ENCODE data around the gene MADD.

MADD gene

GRCh38 chr11:47251751-47252150, 18.2 kb upstream of the MADD start:
- DNase-seq (ENCODE audit: low read depth, low spot score) = no peak

DNA sequence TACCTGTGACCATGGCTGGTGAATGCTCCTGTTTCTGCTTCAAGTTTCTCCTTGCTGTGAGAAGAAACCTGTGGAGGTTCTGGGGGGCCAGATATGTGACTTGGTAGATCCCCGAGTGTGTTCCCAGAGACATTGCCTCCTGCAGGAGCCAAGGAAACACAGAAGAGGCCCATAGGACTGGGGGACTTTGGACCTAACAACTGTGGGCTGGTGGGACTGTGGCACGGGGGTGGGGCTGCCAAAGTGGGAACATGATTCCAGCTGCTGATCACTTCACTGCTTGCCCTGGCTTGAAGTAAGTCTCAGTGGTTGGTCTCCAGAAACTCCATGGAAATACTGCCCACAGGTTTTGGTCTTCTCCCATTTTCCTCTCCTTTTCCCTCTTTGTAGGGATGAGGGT, 16.3 kb upstream of the MADD start:
- no peak for DNase-seq (ENCODE audit: low read depth, low spot score)

- DNase-seq (ENCODE audit: low read depth, low spot score) = no peak
These were observed 15.5 kb upstream of the MADD start for GRCh38 chr11:47254386-47254785.

GRCh38 chr11:47256374-47256773, 13.6 kb upstream of the MADD start:
- DNase-seq (ENCODE audit: low read depth, low spot score) = no peak

DNA sequence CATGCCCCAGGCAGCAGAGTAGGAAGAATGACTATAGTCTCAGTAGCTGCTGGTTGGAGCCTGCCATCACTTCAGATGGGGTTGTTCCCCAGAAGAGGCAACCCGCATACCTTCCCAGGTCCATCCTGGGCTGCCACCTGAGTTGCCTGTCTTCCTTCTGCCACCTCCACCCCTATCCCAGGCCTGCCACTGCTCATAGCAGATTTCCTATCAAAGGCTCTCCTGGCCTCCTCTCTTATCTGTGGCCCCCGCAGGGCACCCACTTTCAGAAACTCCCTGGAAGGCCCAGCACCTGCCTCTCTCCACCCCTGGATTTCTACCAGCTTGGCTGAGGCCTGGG, 12.8 kb upstream of the MADD start:
- DNase-seq (ENCODE audit: low read depth, low spot score) = no peak

DNA sequence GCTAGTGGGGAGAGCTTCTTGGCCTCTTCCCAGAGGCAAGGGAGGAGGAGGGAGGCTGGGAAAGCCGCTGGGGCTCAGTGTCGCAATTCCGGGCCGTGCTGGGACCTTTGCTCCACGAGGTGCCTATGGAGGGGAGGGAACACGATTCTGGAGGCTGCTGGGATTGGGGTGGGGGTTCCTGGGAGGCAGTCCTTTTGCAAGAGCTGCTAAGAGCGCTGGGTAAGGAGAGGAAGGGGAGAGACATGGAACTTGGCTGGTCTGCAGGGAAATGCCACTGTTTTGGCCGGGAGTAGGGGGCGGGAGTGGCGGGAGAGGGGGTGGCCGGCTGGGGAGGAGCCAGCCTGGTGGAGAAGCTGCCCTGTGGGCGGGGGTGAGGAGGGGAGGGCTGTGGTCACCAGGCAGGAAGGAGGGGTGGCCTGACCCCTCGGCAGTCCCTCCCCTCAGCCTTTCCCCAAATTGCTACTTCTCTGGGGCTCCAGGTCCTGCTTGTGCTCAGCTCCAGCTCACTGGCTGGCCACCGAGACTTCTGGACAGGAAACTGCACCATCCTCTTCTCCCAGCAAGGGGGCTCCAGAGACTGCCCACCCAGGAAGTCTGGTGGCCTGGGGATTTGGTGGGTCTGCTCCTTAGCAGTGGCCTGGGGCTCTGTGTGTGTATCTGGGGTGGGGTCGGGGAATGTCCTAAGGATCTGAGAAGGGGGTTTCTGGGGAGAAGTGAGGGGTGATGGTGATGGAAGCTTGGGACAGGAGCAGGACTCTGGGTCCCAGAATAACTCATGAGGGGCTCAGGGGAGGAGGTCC, 12.2 kb upstream of the MADD start, which contains the start of gene NR1H3:
TSS of gene NR1H3 (plus strand) at position 480 of the 800 bp plus-strand sequence. CDS start 1,221 bp downstream, outside the sequence.
- no peak for DNase-seq (ENCODE audit: low read depth, low spot score)

- no peak for DNase-seq (ENCODE audit: low read depth, low spot score)
These were observed 11.5 kb upstream of the MADD start for GRCh38 chr11:47258317-47258902.

DNA sequence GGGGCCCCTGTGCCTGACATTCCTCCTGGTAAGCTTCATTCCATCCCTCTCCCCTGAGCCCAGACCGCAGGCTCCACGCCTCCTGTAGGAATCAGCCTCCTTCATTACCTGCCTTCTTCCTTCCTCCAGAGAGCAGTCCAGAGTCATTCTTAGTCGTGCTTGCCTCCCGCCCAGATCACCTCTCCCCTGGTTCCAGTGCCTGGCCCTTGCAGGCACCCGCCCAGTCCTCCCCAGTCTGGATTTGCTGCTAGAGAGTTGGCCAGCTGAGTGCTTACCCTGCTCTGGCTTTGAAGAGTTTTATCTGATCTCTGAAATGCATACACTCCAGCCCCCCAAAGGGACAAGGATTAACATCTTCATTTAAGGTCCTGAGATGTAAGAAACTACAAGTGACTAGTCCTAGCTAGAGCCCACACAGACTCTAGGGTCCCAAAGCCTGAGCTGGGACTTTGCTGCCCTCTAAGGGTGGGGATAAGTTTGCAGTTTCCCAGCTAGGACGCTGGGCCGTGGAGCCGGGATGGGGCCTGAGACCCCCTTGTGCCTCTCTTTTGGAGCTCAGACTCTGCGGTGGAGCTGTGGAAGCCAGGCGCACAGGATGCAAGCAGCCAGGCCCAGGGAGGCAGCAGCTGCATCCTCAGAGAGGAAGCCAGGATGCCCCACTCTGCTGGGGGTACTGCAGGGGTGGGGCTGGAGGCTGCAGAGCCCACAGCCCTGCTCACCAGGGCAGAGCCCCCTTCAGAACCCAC, 10.5 kb upstream of the MADD start:
- no peak for DNase-seq (ENCODE audit: low read depth, low spot score)

- no peak for DNase-seq (ENCODE audit: low read depth, low spot score)
These were observed 9.6 kb upstream of the MADD start for GRCh38 chr11:47260366-47260765.

DNA sequence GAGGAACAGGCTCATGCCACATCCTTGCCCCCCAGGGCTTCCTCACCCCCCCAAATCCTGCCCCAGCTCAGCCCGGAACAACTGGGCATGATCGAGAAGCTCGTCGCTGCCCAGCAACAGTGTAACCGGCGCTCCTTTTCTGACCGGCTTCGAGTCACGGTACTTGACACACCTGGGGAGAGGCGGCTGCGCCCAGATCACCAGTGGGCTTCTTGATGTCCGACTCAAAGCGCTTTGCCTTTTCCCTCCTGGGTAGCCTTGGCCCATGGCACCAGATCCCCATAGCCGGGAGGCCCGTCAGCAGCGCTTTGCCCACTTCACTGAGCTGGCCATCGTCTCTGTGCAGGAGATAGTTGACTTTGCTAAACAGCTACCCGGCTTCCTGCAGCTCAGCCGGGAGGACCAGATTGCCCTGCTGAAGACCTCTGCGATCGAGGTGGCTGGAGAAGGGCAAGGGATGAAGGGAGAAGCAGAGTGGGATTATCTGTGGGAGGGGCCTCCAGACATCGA, 8.6 kb upstream of the MADD start:
- DNase-seq (ENCODE audit: low read depth, low spot score) = no peak

DNA sequence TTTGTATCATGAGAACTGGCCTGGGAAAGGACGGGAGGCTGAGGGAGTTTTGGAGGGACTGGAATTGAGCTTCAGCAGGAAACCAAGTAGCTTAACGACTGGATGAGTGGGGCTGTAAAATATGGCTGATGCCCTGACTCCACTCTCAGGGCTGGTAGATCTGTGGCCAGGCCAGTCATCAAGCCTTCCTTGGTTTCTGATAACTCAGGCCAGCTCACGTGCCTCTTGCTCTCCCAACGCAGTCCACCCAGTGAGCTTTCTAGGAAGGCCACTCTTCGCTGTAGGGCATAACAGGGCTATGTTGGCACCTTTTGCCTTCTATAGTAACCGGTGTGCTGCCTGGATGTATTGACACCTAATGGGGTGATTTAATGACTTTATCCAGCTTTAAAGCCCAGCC, 5.8 kb upstream of the MADD start:
- DNase-seq (ENCODE audit: low read depth, low spot score) = no peak

GRCh38 chr11:47264521-47264920, 5.4 kb upstream of the MADD start:
- DNase-seq (ENCODE audit: low read depth, low spot score) = no peak

DNA sequence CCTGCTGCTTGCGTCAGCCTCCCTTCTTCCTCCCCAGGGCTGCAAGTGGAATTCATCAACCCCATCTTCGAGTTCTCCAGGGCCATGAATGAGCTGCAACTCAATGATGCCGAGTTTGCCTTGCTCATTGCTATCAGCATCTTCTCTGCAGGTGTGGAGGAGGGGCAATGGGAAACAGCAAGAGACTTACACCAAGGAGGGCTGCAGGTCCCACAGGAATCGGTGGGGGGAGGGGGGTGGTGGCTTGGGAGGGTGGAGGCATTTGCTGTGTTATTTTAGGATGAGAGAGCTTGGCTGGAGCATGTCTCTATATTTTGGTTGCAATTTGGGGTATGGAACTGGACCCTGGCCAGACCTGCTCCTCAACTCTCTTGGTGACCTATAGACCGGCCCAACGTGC, 2.1 kb upstream of the MADD start:
- no peak for DNase-seq (ENCODE audit: low read depth, low spot score)

- DNase-seq (ENCODE audit: low read depth, low spot score) = no peak
These were observed 1.4 kb upstream of the MADD start for GRCh38 chr11:47268448-47269001.

DNA sequence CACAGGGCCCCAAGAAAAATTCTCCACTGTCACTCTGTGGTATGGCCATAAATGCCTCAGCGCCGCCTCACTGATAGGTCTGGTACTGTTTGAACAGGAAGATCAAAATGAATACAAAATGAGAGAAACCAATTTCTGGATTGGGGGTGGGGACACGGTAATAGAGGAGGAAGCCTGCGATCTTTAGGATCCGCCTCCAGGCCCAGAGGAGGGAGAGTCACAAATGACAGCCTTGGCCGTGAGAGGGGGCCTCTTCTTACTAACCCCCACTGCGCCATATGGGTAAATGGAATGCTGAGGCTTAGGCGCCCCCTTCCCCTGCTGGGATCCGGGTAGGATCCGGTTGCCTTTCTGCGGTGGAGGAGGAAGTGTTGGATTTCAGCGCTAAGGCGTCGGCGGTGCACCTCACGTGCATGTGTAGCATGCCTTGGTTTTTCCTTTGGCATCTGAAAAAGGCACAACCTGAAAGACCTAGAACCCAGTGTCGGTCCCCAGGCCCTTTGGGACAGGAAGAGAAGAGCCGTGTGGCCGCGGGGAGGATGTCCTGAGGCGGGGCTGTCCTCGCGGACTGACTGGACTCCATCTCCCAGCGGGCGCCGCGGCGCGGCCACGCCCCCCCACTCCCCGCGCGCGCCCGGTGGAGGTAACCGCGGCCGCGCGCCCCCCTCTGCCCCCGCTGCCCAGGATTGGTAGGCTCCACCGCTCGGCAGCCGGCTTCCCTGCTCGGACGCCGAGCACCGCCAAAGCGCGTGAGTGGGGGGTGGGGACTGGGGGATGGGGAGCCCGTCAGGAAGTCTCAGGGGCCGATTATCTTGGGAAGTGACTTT, 718 bp upstream of the MADD start:
- peak; percentile 69 for DNase-seq (ENCODE audit: low read depth, low spot score)

GRCh38 chr11:47270331-47271271, 668 bp downstream of the MADD start:
- DNase-seq (ENCODE audit: low read depth, low spot score) = no peak

DNA sequence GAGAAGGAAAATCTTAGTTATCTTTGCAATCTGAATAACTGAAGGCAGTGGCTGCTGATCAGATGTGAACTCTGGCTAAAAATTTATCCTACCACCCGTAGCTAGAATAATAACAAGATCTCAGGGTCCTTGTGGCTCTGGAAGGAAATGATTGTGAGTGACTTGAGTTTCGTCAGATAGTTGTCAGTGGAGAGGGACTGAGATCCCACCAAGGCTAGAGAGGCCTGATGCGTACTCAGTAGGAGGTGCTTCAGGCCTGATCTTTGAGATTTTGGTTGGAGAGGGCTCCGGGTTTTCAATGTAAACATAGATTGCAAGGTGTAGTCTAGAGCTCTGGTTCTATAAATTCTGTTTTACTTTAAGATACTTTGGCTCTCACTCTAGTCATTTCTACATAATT, 1.4 kb downstream of the MADD start:
- DNase-seq (ENCODE audit: low read depth, low spot score) = no peak

DNA sequence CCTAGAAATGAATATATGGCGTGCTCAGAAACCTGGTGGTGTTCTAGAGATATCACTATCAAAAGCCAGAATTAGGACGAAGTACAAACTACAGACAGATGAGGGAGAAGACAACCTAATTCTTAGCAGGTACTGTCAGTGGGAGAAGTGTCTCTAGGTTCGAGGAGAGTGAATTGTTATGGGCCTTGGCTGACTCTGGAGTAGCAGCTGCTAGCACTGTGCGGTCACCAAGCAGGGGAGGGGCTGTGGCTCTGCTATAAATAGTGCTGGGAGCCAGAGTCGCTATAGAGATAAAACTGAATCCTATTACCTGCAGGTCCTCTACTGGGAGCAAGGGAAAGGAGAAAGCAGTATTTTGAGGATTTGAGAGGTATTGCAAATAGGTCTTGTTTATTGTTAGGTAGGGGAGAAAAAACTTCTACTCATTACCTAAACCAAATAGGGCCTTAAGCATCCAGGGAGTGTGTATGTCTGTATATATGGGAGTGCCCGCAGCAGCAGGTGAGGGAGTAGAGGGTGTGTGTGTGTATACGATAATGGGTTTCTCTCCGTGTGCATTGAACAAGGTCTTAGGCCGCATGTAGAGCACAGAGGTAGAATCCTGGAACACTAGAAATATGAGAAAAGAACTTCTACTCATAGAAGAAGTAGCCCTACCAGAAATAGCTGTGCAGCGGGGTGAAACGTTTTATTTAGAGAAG, 2.2 kb downstream of the MADD start:
- DNase-seq (ENCODE audit: low read depth, low spot score) = no peak

- DNase-seq (ENCODE audit: low read depth, low spot score) = no peak
These were observed 2.8 kb downstream of the MADD start for GRCh38 chr11:47272706-47273105.

All from activated CD4-positive, CD25-positive, alpha-beta regulatory T cell treated with anti-CD3 and anti-CD28 coated beads, Interleukin-2, amount 50 U/mL, for 16 hours (primary cell).